HepG2 (cell line): ENCODE results near the gene STPG4. TPM values are rescaled to one million over a fixed set of nuclear protein-coding genes. Genes with fewer than 3 reads are reported as not detected.

ENCODE experiments used
- BRCA1 ChIP-seq: sonication (generic); formaldehyde crosslinking; IDR thresholded peaks from 2 replicates; pipeline ENCODE4 v1.4.0; 2020; ENCODE audit warnings: missing genetic modification reagents
- CENPT ChIP-seq: sonication (generic); formaldehyde crosslinking; IDR thresholded peaks from 2 replicates; pipeline ENCODE4 v1.8.0; 2022; ENCODE audit warnings: low read depth, mild to moderate bottlenecking, moderate library complexity, missing genetic modification reagents
- HMG20A ChIP-seq: IDR thresholded peaks from 2 replicates; pipeline ENCODE4 v1.6.1; 2016; ENCODE audit warnings: borderline replicate concordance
- MEF2D ChIP-seq: sonication (generic); formaldehyde crosslinking; IDR thresholded peaks from 2 replicates; pipeline ENCODE4 v1.5.1; 2020; ENCODE audit warnings: mild to moderate bottlenecking, missing genetic modification reagents
- NAIF1 ChIP-seq: sonication (generic); formaldehyde crosslinking; IDR thresholded peaks from 2 replicates; pipeline ENCODE4 v1.5.0; 2020; ENCODE audit warnings: mild to moderate bottlenecking, missing genetic modification reagents, borderline replicate concordance
- NONO ChIP-seq, 2 experiments: fragments of 450-650 bp in 1 of 2; sonication (generic) in 1 of 2; formaldehyde crosslinking in 1 of 2; IDR thresholded peaks in 1 of 2; conservative IDR thresholded peaks in 1 of 2; 2 replicates each; pipeline versions ENCODE4 v1.6.1 to v1.8.0; 2017 to 2022; ENCODE audit warnings: mild to moderate bottlenecking in 1 of 2, missing genetic modification reagents in 1 of 2, moderate library complexity in 1 of 2
- PAXIP1 ChIP-seq: sonication (generic); formaldehyde crosslinking; conservative IDR thresholded peaks from 2 replicates; pipeline ENCODE4 v1.4.0; 2020; ENCODE audit warnings: mild to moderate bottlenecking, missing genetic modification reagents, moderate library complexity
- POLR2AphosphoS5 ChIP-seq: IDR thresholded peaks from 2 replicates; pipeline ENCODE4 v1.6.1; 2012; ENCODE audit warnings: low read depth, low read length
- REPIN1 ChIP-seq: sonication (generic); formaldehyde crosslinking; IDR thresholded peaks from 2 replicates; pipeline ENCODE4 v1.8.0; 2022; ENCODE audit warnings: missing genetic modification reagents, low read depth, mild to moderate bottlenecking, borderline replicate concordance
- RXRB ChIP-seq: IDR thresholded peaks from 2 replicates; pipeline ENCODE4 v1.6.1; 2016; ENCODE audit warnings: borderline replicate concordance, missing genetic modification reagents, missing compliant biosample characterization
- SALL1 ChIP-seq: sonication (generic); formaldehyde crosslinking; IDR thresholded peaks from 2 replicates; pipeline ENCODE4 v1.8.0; 2022; ENCODE audit warnings: mild to moderate bottlenecking, missing genetic modification reagents
- SOX6 ChIP-seq, 2 experiments: fragments of 450-650 bp in 1 of 2; sonication (generic) in 1 of 2; formaldehyde crosslinking in 1 of 2; IDR thresholded peaks; 2 replicates each; pipeline versions ENCODE4 v1.4.0 to v1.6.1; 2017 to 2020; ENCODE audit warnings: antibody characterized with exemption in 1 of 2, mild to moderate bottlenecking in 1 of 2, missing genetic modification reagents in 1 of 2
- SP5 ChIP-seq: IDR thresholded peaks from 2 replicates; pipeline ENCODE4 v1.6.1; 2016; ENCODE audit warnings: low read depth, borderline replicate concordance
- ZBTB25 ChIP-seq: IDR thresholded peaks from 2 replicates; pipeline ENCODE4 v1.6.1; 2018; ENCODE audit warnings: missing genetic modification reagents
- ZBTB38 ChIP-seq: sonication (generic); formaldehyde crosslinking; IDR thresholded peaks from 2 replicates; pipeline ENCODE4 v1.5.1; 2020; ENCODE audit warnings: mild to moderate bottlenecking, missing genetic modification reagents
- ZNF251 ChIP-seq: sonication (generic); formaldehyde crosslinking; IDR thresholded peaks from 2 replicates; pipeline ENCODE4 v1.9.0; 2021; ENCODE audit warnings: mild to moderate bottlenecking, missing genetic modification reagents
- ZNF354B ChIP-seq: sonication (generic); formaldehyde crosslinking; IDR thresholded peaks from 2 replicates; pipeline ENCODE4 v1.8.0; 2022; ENCODE audit warnings: mild to moderate bottlenecking, missing genetic modification reagents
- ZNF7 ChIP-seq: IDR thresholded peaks from 2 replicates; pipeline ENCODE4 v1.6.1; 2016; ENCODE audit warnings: missing biosample characterization, missing genetic modification reagents
- polyA plus RNA-seq, 8 experiments: library from polyadenylated mRNA; depleted of rRNA in 3 of 8; stranded (reverse) in 7 of 8; unstranded in 1 of 8; fragments of >200 nt; fragmentation: Illumina TruSeq in 4 of 8; extraction: Trizol in 4 of 8; gene quantifications; 2 replicates each; pipeline versions ENCODE4 v1.2.1 to v1.2.3, GENCODE V29; 2011 to 2016; ENCODE audit warnings: low read depth in 4 of 8, missing spikeins in 1 of 8, mixed read lengths in 1 of 8; ENCODE audit not compliant: insufficient read depth in 1 of 8
- total RNA-seq, 5 experiments: library from RNA; depleted of rRNA; stranded (reverse); fragments of >200 nt; fragmentation: Illumina TruSeq; extraction: Trizol; gene quantifications; 2 replicates each; pipeline ENCODE4 v1.2.3, GENCODE V29; 2016; ENCODE audit warnings: low read depth in 1 of 5
- TF ChIP-seq, protein P1 (sequence below): sonication (generic); formaldehyde crosslinking; conservative IDR thresholded peaks from 2 replicates; pipeline ENCODE4 v1.8.0; 2022; ENCODE audit warnings: mild to moderate bottlenecking, moderate library complexity, missing genetic modification reagents
- TF ChIP-seq, protein P2 (sequence below): sonication (generic); formaldehyde crosslinking; IDR thresholded peaks from 2 replicates; pipeline ENCODE4 v1.4.0; 2020; ENCODE audit warnings: missing genetic modification reagents

The STPG4 gene
- total and polyA plus RNA-seq, 2 of the 13 experiments (the other 11 are each of a cell fraction or from before 2014, with no cell fraction given): 0.11 to 0.15 TPM

DNA sequence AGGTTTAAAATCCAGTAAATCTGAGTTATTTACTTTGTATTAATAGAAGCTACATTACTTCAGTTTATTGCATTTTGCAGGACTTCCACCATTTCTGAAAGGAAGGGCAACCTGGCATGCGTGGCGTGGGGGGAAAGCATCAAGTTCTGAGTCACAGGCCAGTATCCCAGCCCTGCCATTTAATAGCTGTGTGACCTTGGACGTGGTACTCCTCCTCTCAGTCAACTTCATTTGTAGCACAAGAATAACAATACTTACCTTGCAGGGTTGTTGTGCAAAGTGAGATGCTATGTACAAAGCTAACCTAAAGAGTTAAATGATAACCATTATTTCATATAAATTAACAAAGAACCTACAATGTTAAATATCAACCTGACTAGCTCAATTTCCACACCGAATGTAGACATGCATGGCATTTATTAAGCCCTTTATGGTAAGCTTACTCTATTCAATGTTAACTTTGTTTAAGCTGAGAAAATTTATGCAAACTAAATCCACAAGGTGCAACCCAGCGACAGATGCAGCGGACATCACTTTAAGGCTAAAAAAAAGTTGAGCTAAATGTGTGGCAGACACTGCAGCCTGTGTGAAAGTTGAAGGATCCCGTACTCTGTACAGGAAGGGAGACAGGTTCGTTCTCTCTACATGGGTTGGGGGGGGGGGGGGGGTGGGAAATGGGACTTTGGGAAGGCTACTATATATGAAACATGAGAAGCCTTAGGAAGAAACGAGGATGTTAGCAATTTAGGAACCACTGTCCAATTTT lies 17.2 kb upstream of the STPG4 start (continued):
- TF ChIP-seq SOX6 (IDR thresholded peaks at IDR 0.05) (no peak), SOX6 (CRISPR knock-in tag; IDR thresholded peaks at IDR 0.05) (peak; percentile 44; the same call in 1 of the 2 replicates), POLR2AphosphoS5 (peak; percentile 14; the same call in 1 of the 2 replicates), ZBTB38 (CRISPR knock-in tag) (0 out of 2 replicates have a peak, but pooled peaks have one; percentile 30), MEF2D (CRISPR knock-in tag) (0 out of 2 replicates have a peak, but pooled peaks have one; percentile 21), NAIF1 (CRISPR knock-in tag) (no peak), ZNF354B (CRISPR knock-in tag) (no peak), BRCA1 (CRISPR knock-in tag) (no peak), HMG20A (CRISPR knock-in tag) (0 out of 2 replicates have a peak, but pooled peaks have one; percentile 18), ZNF251 (CRISPR knock-in tag) (no peak), NONO (IDR thresholded peaks at IDR 0.05) (no peak), NONO (CRISPR knock-in tag; conservative IDR thresholded peaks at IDR 0.05) (0 out of 2 replicates have a peak, but pooled peaks have one; percentile 16), SALL1 (CRISPR knock-in tag) (peak; percentile 68; the same call in 1 of the 2 replicates), RXRB (peak; percentile 46; the same call in 1 of the 2 replicates), PAXIP1 (CRISPR knock-in tag) (0 out of 2 replicates have a peak, but pooled peaks have one; percentile 13), ZNF7 (peak; percentile 92), REPIN1 (peak; percentile 100), ZBTB25 (0 out of 2 replicates have a peak, but pooled peaks have one; percentile 21), CENPT (CRISPR knock-in tag) (no peak), SP5 (CRISPR knock-in tag) (peak; percentile 71; the same call in 1 of the 2 replicates)
- TF ChIP-seq, protein P1, sequence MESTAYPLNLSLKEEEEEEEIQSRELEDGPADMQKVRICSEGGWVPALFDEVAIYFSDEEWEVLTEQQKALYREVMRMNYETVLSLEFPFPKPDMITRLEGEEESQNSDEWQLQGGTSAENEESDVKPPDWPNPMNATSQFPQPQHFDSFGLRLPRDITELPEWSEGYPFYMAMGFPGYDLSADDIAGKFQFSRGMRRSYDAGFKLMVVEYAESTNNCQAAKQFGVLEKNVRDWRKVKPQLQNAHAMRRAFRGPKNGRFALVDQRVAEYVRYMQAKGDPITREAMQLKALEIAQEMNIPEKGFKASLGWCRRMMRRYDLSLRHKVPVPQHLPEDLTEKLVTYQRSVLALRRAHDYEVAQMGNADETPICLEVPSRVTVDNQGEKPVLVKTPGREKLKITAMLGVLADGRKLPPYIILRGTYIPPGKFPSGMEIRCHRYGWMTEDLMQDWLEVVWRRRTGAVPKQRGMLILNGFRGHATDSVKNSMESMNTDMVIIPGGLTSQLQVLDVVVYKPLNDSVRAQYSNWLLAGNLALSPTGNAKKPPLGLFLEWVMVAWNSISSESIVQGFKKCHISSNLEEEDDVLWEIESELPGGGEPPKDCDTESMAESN: no peak
- TF ChIP-seq, protein P2, sequence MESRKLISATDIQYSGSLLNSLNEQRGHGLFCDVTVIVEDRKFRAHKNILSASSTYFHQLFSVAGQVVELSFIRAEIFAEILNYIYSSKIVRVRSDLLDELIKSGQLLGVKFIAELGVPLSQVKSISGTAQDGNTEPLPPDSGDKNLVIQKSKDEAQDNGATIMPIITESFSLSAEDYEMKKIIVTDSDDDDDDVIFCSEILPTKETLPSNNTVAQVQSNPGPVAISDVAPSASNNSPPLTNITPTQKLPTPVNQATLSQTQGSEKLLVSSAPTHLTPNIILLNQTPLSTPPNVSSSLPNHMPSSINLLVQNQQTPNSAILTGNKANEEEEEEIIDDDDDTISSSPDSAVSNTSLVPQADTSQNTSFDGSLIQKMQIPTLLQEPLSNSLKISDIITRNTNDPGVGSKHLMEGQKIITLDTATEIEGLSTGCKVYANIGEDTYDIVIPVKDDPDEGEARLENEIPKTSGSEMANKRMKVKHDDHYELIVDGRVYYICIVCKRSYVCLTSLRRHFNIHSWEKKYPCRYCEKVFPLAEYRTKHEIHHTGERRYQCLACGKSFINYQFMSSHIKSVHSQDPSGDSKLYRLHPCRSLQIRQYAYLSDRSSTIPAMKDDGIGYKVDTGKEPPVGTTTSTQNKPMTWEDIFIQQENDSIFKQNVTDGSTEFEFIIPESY (CRISPR knock-in tag): no peak
